H9 (cell line): ENCODE measurements around the gene GGNBP2. TPM values are rescaled to one million over a fixed set of nuclear protein-coding genes. Genes with fewer than 3 reads are reported as not detected.

ENCODE experiments used
- DNase-seq: peaks from one replicate; pipeline ENCODE4 v3.0.0-alpha.2; 2017
- H2AFZ ChIP-seq: one replicate; pipeline ENCODE4 v1.6.1; 2013; ENCODE audit warnings: mild to moderate bottlenecking, low read length, control low read depth, moderate library complexity
- H2AK5ac ChIP-seq: 2 replicates; pipeline ENCODE4 v1.6.1; 2013; ENCODE audit warnings: low read length, control low read depth, mixed read lengths; ENCODE audit not compliant: insufficient read length
- H2BK120ac ChIP-seq: one replicate; pipeline ENCODE4 v1.6.1; 2013; ENCODE audit warnings: low read depth, mild to moderate bottlenecking, low read length, control low read depth, inconsistent platforms; ENCODE audit not compliant: poor library complexity, severe bottlenecking
- H2BK12ac ChIP-seq: 2 replicates; pipeline ENCODE4 v1.6.1; 2013; ENCODE audit warnings: low read length, control low read depth, mixed read lengths, low read depth; ENCODE audit not compliant: insufficient read length
- H2BK15ac ChIP-seq: 2 replicates; pipeline ENCODE4 v1.6.1; 2013; ENCODE audit warnings: low read depth, low read length, control low read depth
- H2BK20ac ChIP-seq: one replicate; pipeline ENCODE4 v1.6.1; 2013; ENCODE audit warnings: low read depth, mild to moderate bottlenecking, low read length, control low read depth, inconsistent platforms; ENCODE audit not compliant: poor library complexity, severe bottlenecking
- H2BK5ac ChIP-seq: 2 replicates; pipeline ENCODE4 v1.6.1; 2013; ENCODE audit warnings: low read length, control low read depth, mixed read lengths; ENCODE audit not compliant: insufficient read length
- H3K14ac ChIP-seq: 2 replicates; pipeline ENCODE4 v1.6.1; 2013; ENCODE audit warnings: low read length, control low read depth; ENCODE audit not compliant: insufficient read depth
- H3K18ac ChIP-seq: 2 replicates; pipeline ENCODE4 v1.6.1; 2013; ENCODE audit warnings: low read depth, mild to moderate bottlenecking, mixed read lengths, low read length, control low read depth; ENCODE audit not compliant: insufficient read length
- H3K23ac ChIP-seq: 2 replicates; pipeline ENCODE4 v1.6.1; 2013; ENCODE audit warnings: low read length, control low read depth, mixed read lengths, low read depth; ENCODE audit not compliant: insufficient read length
- H3K23me2 ChIP-seq: 2 replicates; pipeline ENCODE4 v1.6.1; 2013; ENCODE audit warnings: low read depth, mild to moderate bottlenecking, mixed read lengths, low read length, control low read depth; ENCODE audit not compliant: insufficient read length, poor library complexity, severe bottlenecking
- H3K27ac ChIP-seq: 2 replicates; pipeline ENCODE4 v1.5.1; 2013; ENCODE audit warnings: low read length, control low read depth, mixed read lengths, low read depth; ENCODE audit not compliant: insufficient read length
- H3K27me3 ChIP-seq: 2 replicates; pipeline ENCODE4 v1.6.1; 2013; ENCODE audit warnings: low read length, control low read depth, inconsistent platforms; ENCODE audit not compliant: insufficient read depth
- H3K4ac ChIP-seq: 2 replicates; pipeline ENCODE4 v1.6.1; 2013; ENCODE audit warnings: low read depth, mild to moderate bottlenecking, control low read depth, inconsistent platforms, low read length, moderate library complexity
- H3K4me1 ChIP-seq: 2 replicates; pipeline ENCODE4 v1.6.1; 2013; ENCODE audit warnings: low read length, control low read depth, inconsistent platforms; ENCODE audit not compliant: insufficient read depth
- H3K4me2 ChIP-seq: 2 replicates; pipeline ENCODE4 v1.6.1; 2013; ENCODE audit warnings: low read length, control low read depth, mixed read lengths; ENCODE audit not compliant: insufficient read length, insufficient read depth
- H3K56ac ChIP-seq: 2 replicates; pipeline ENCODE4 v1.6.1; 2013; ENCODE audit warnings: low read depth, mild to moderate bottlenecking, mixed read lengths, low read length, control low read depth; ENCODE audit not compliant: insufficient read length
- H3K79me1 ChIP-seq: 2 replicates; pipeline ENCODE4 v1.6.1; 2013; ENCODE audit warnings: low read depth, mild to moderate bottlenecking, moderate library complexity, low read length, control low read depth, inconsistent platforms; ENCODE audit not compliant: insufficient read depth, poor library complexity, severe bottlenecking
- H3K79me2 ChIP-seq: 2 replicates; pipeline ENCODE4 v1.6.1; 2013; ENCODE audit warnings: low read length, control low read depth, inconsistent platforms; ENCODE audit not compliant: insufficient read depth
- H3K9ac ChIP-seq: 2 replicates; pipeline ENCODE4 v1.6.1; 2013; ENCODE audit warnings: low read length, control low read depth, mixed read lengths; ENCODE audit not compliant: insufficient read length; ENCODE audit errors: extremely low read depth
- H3K9me3 ChIP-seq: one replicate; pipeline ENCODE4 v1.6.1; 2013; ENCODE audit warnings: low read depth, low read length, inconsistent platforms; ENCODE audit not compliant: control insufficient read depth
- H3T11ph ChIP-seq: one replicate; pipeline ENCODE4 v1.6.1; 2013; ENCODE audit warnings: mild to moderate bottlenecking, low read length, control low read depth, inconsistent platforms
- H4K20me1 ChIP-seq: one replicate; pipeline ENCODE4 v1.6.1; 2013; ENCODE audit not compliant: control insufficient read depth, insufficient read length, insufficient read depth
- H4K5ac ChIP-seq: 2 replicates; pipeline ENCODE4 v1.6.1; 2013; ENCODE audit warnings: low read depth, mild to moderate bottlenecking, mixed read lengths, low read length, control low read depth; ENCODE audit not compliant: insufficient read length
- H4K8ac ChIP-seq: replicated peaks from 2 replicates; pipeline ENCODE4 v1.6.1; 2013; ENCODE audit warnings: low read length, control low read depth, mixed read lengths, low read depth; ENCODE audit not compliant: insufficient read length
- H4K91ac ChIP-seq: 2 replicates; pipeline ENCODE4 v1.6.1; 2013; ENCODE audit warnings: low read depth, mild to moderate bottlenecking, moderate library complexity, mixed read lengths, low read length, control low read depth; ENCODE audit not compliant: insufficient read length
- H3K27ac Mint-ChIP-seq, 3 experiments: 2 replicates in 2 of 3; 3 replicates in 1 of 3; pipeline ENCODE4 v1.8.0; 2020 to 2021; ENCODE audit warnings: mixed read lengths in 3 of 3, mild to moderate bottlenecking in 1 of 3, moderate library complexity in 1 of 3
- H3K27me3 Mint-ChIP-seq: 2 replicates; pipeline ENCODE4 v1.8.0; 2021; ENCODE audit warnings: low read depth, mild to moderate bottlenecking, moderate library complexity, mixed read lengths
- H3K36me3 Mint-ChIP-seq, 3 experiments: 2 replicates in 2 of 3; 3 replicates in 1 of 3; pipeline ENCODE4 v1.8.0; 2020 to 2021; ENCODE audit warnings: low read depth in 3 of 3, mixed read lengths in 3 of 3; ENCODE audit not compliant: insufficient read depth in 1 of 3
- H3K4me1 Mint-ChIP-seq, 2 experiments: 2 replicates each; pipeline ENCODE4 v1.8.0; 2020; ENCODE audit warnings: mixed read lengths in 2 of 2
- H3K4me3 Mint-ChIP-seq, 2 experiments: 2 replicates in 1 of 2; 3 replicates in 1 of 2; pipeline ENCODE4 v1.8.0; 2020 to 2021; ENCODE audit warnings: mild to moderate bottlenecking in 2 of 2, mixed read lengths in 2 of 2, moderate library complexity in 1 of 2
- H3K9me3 Mint-ChIP-seq, 2 experiments: 2 replicates in 1 of 2; 3 replicates in 1 of 2; pipeline ENCODE4 v1.8.0; 2020; ENCODE audit warnings: mild to moderate bottlenecking in 2 of 2, mixed read lengths in 2 of 2, moderate library complexity in 1 of 2
- WGBS: extraction: QIAGEN DNeasy Blood & Tissue Kit; methylation state at CpG from one replicate; pipeline ENCODE4 v1.1.7; 2013; ENCODE audit warnings: missing lambda C conversion rate, low lambda C conversion rate, mixed read lengths; ENCODE audit not compliant: insufficient read length; ENCODE audit errors: extremely low coverage; 5-methylcytosine and 5-hydroxymethylcytosine counted together
- total RNA-seq: library from RNA; stranded (reverse); gene quantifications from 2 replicates; pipeline ENCODE4 v1.2.1, GENCODE V29; 2021
- TF ChIP-seq, protein P1 (sequence below): fragments of 200-600 bp; sonication (generic); conservative IDR thresholded peaks from 3 replicates; pipeline ENCODE4 v1.8.0; 2021; ENCODE audit warnings: antibody characterized with exemption, mild to moderate bottlenecking

The GGNBP2 gene
- total RNA-seq, 1 experiment from 2014 or later, result 52.8 TPM

DNA sequence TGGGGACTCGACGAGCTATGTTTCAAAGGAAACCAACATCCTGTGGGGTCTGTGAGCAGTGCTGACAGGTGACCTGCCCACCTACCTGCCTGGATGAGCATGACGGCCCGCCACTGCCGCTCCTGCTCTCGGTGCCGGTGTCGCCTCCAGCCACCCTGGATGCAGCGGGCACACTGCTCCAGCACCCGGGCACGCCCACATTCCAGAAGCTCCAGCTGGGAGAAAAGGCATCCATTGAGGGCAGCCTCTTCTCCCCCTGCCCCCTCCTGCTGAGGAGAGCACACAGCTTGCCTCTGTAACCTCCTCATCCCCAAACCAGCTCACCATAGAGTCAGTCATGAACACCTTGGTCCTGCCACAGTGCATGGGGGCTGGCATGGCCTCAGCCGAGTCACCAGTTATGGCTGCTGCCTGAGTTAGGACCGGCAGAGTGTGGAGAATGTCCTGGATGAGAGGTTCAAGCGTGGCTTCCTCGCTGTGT lies 43.9 kb upstream of the GGNBP2 start:
- Histone ChIP-seq H2AK5ac (no peak overlapping the region), H2BK12ac (no peak overlapping the region), H4K20me1 (peaks cover 2% of the 10 kb centered on the region), H2AFZ (no peak overlapping the region), H3K9me3 (no peaks in the 10 kb centered on the region), H3K23ac (no peak overlapping the region), H3K4ac (no peak overlapping the region), H3K14ac (no peak overlapping the region; the same call in 1 of the 2 replicates), H3K18ac (no peak overlapping the region), H4K8ac (no peak overlapping the region), H2BK5ac (no peak overlapping the region), H3K79me2 (no peaks in the 10 kb centered on the region), H3K23me2 (no peaks in the 10 kb centered on the region), H4K91ac (no peak overlapping the region), H3K56ac (no peak overlapping the region), H3K4me2 (no peak overlapping the region), H3K27me3 (no peaks in the 10 kb centered on the region), H3K27ac (no peak overlapping the region), H2BK120ac (no peak overlapping the region), H3K79me1 (no peaks in the 10 kb centered on the region), H2BK15ac (no peak overlapping the region), H3T11ph (no peak overlapping the region), H3K4me1 (no peaks in the 10 kb centered on the region), H3K9ac (no peak overlapping the region), H2BK20ac (no peak overlapping the region), H4K5ac (no peak overlapping the region)
- Mint-ChIP-seq H3K4me1 (no peaks in the 10 kb centered on the region), H3K4me3 (no peak overlapping the region), H3K27ac (no peak overlapping the region), H3K27me3 (no peaks in the 10 kb centered on the region; the same call in 1 of the 2 replicates), H3K36me3 (peaks cover 36 to 84% (median 82%) of the 10 kb centered on the region in 3 experiments; a peak in 6 of 7 replicates), H3K9me3 (no peaks in the 10 kb centered on the region)
- WGBS, result no CpG with 5 or more reads among the region's 15 CpGs
- TF ChIP-seq, protein P1, sequence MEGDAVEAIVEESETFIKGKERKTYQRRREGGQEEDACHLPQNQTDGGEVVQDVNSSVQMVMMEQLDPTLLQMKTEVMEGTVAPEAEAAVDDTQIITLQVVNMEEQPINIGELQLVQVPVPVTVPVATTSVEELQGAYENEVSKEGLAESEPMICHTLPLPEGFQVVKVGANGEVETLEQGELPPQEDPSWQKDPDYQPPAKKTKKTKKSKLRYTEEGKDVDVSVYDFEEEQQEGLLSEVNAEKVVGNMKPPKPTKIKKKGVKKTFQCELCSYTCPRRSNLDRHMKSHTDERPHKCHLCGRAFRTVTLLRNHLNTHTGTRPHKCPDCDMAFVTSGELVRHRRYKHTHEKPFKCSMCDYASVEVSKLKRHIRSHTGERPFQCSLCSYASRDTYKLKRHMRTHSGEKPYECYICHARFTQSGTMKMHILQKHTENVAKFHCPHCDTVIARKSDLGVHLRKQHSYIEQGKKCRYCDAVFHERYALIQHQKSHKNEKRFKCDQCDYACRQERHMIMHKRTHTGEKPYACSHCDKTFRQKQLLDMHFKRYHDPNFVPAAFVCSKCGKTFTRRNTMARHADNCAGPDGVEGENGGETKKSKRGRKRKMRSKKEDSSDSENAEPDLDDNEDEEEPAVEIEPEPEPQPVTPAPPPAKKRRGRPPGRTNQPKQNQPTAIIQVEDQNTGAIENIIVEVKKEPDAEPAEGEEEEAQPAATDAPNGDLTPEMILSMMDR, result no peak
- peak; percentile 28 for DNase-seq
